Suprapubic skin (tissue), 4 donors: ENCODE data around the gene GPHB5. TPM values are rescaled to one million over a fixed set of nuclear protein-coding genes. Genes with fewer than 3 reads are reported as not detected.

Experiments
- DNase-seq, 2 donors: peaks; one replicate each; pipeline ENCODE4 v3.0.0-alpha.2; 2019; ENCODE audit warnings: low spot score in 2 of 2
- H3K27ac ChIP-seq: fragments of 200-600 bp; sonication (generic); one replicate; pipeline ENCODE4 v1.5.1; 2019
- H3K27me3 ChIP-seq: fragments of 200-600 bp; sonication (generic); one replicate; pipeline ENCODE4 v1.5.1; 2019
- H3K36me3 ChIP-seq: fragments of 200-600 bp; sonication (generic); one replicate; pipeline ENCODE4 v1.5.1; 2019
- H3K4me1 ChIP-seq: fragments of 200-600 bp; sonication (generic); one replicate; pipeline ENCODE4 v1.5.1; 2019
- H3K4me3 ChIP-seq: fragments of 200-600 bp; sonication (generic); one replicate; pipeline ENCODE4 v1.5.1; 2019; ENCODE audit warnings: mild to moderate bottlenecking
- H3K9me3 ChIP-seq: fragments of 200-600 bp; sonication (generic); one replicate; pipeline ENCODE4 v1.5.1; 2019
- CTCF ChIP-seq, 2 donors: fragments of 200-600 bp in 1 of 2; fragments of 450-650 bp in 1 of 2; sonication (generic) in 1 of 2; IDR thresholded peaks; one replicate each; pipeline ENCODE4 v1.5.1; 2016 to 2019; ENCODE audit warnings: antibody characterized with exemption in 2 of 2, mild to moderate bottlenecking in 1 of 2, moderate library complexity in 1 of 2
- EP300 ChIP-seq: sonication (generic); formaldehyde crosslinking; IDR thresholded peaks from one replicate; pipeline ENCODE4 v1.6.1; 2017; ENCODE audit warnings: antibody characterized with exemption
- POLR2A ChIP-seq, 2 donors: fragments of 450-650 bp; IDR thresholded peaks; one replicate each; pipeline ENCODE4 v1.6.1; 2017; ENCODE audit warnings: antibody characterized with exemption in 2 of 2, mild to moderate bottlenecking in 2 of 2, moderate library complexity in 2 of 2
- POLR2AphosphoS5 ChIP-seq, 3 donors: sonication (generic); formaldehyde crosslinking; IDR thresholded peaks; one replicate each; pipeline ENCODE4 v1.6.1; 2017; ENCODE audit warnings: antibody characterized with exemption in 3 of 3
- WGBS: methylation state at CpG from one replicate; pipeline ENCODE4 v1.1.5; 2018; 5-methylcytosine and 5-hydroxymethylcytosine counted together
- total RNA-seq, 4 donors: library from RNA; depleted of rRNA; stranded (reverse); fragments of >200 nt; gene quantifications; one replicate each; pipeline ENCODE4 v1.1.0, GENCODE V29; 2016

Gene GPHB5
- total RNA-seq, 4 donors from 2014 or later, result not detected

- H3K27me3 ChIP-seq, result no peaks in the 10 kb centered on the region
- H3K4me1 ChIP-seq, result no peaks in the 10 kb centered on the region
- no peak overlapping the region for H3K4me3 ChIP-seq
- no peaks in the 10 kb centered on the region for H3K36me3 ChIP-seq
- H3K27ac ChIP-seq, result no peak overlapping the region
- H3K9me3 ChIP-seq, result no peaks in the 10 kb centered on the region
- no peak for DNase-seq
- TF ChIP-seq EP300, result no peak
- TF ChIP-seq POLR2AphosphoS5 (IDR thresholded peaks at IDR 0.05), result no peak
- TF ChIP-seq CTCF (IDR thresholded peaks at IDR 0.05), result no peak
- no peak for TF ChIP-seq POLR2A (IDR thresholded peaks at IDR 0.05)
- WGBS, result 91% methylated on average over 2 of the region's 2 CpGs
Measured at GRCh38 chr14:63292805-63293204, 25.9 kb downstream of the GPHB5 start.

- no peak for DNase-seq
- Histone ChIP-seq H3K4me1 (no peaks in the 10 kb centered on the region), H3K9me3 (no peaks in the 10 kb centered on the region), H3K27ac (no peak overlapping the region), H3K4me3 (no peak overlapping the region), H3K27me3 (no peaks in the 10 kb centered on the region), H3K36me3 (no peaks in the 10 kb centered on the region)
- WGBS, result 74% methylated on average over 12 of the region's 12 CpGs
- TF ChIP-seq CTCF (IDR thresholded peaks at IDR 0.05) (no peak), POLR2A (IDR thresholded peaks at IDR 0.05) (no peak), EP300 (no peak), POLR2AphosphoS5 (IDR thresholded peaks at IDR 0.05) (no peak)
Measured at GRCh38 chr14:63290741-63291430, 27.8 kb downstream of the GPHB5 start.

DNA sequence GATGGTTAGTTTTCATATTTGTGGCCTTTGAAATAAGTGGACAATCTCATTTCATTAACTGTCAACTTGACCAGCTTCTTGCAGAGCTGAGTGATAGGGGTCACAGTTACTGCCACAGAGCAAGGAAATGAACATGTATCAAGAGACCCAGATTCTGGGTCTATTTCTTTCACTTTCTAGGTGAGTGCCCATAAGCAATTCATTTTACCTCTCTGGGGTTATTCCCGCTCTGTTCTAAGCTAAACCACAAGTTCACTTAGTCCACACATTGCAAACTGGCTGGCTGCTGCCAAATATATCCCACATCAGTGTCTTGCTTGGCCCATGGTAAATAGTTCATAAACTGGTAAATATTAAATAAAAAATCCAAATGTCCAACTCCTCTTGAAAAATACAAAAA lies 29.9 kb downstream of the GPHB5 start:
- no peaks in the 10 kb centered on the region for H3K4me1 ChIP-seq
- no peak for DNase-seq
- 72% methylated on average over 1 of the region's 1 CpG for WGBS
- H3K27me3 ChIP-seq, result no peaks in the 10 kb centered on the region
- H3K4me3 ChIP-seq, result no peak overlapping the region
- no peak for TF ChIP-seq POLR2AphosphoS5 (IDR thresholded peaks at IDR 0.05)
- TF ChIP-seq CTCF (IDR thresholded peaks at IDR 0.05), result no peak
- TF ChIP-seq POLR2A (IDR thresholded peaks at IDR 0.05), result no peak
- TF ChIP-seq EP300, result no peak
- no peak overlapping the region for H3K27ac ChIP-seq
- no peaks in the 10 kb centered on the region for H3K36me3 ChIP-seq
- H3K9me3 ChIP-seq, result no peaks in the 10 kb centered on the region

DNA sequence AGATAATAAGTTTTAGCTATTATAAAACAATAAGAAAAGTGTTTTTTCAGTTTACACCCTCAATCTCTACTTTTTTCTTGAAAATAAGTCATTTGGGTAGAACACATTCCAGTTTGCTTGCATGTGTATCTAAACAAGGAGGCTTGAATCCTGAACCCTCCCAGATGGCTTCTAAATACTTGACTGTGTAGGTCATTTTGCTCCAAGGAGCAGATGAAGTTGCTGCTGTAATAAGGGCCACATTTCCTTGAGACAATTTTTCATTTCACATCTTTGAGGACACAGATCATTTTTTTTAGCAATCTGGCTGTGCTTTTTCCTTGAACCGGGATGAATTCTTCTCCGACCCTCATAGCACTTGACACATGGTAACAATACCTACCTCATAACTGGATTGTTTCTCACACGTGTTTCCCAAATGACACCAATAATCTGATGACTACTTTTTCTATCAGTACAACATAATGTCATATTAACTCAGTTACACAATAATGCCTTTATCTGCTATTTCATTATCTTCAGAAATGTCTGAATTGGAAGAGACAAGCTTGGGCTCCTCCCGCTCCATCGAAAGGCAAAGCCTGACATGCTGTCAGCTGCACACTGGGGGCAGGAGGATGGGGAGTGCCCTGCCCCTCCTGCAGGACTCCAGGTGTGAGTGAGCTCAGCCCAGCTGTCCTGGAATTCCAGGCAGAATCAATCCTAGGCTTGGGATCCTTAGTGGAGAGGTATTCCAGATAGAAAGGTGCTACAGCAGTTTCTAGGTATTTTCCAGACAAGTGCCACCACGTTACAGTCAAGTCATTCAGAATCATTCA lies 30.9 kb downstream of the GPHB5 start:
- no peak overlapping the region for H3K27ac ChIP-seq
- no peaks in the 10 kb centered on the region for H3K27me3 ChIP-seq
- TF ChIP-seq CTCF (IDR thresholded peaks at IDR 0.05) (no peak), POLR2A (IDR thresholded peaks at IDR 0.05) (no peak), EP300 (no peak), POLR2AphosphoS5 (IDR thresholded peaks at IDR 0.05) (no peak)
- no peaks in the 10 kb centered on the region for H3K9me3 ChIP-seq
- H3K4me3 ChIP-seq, result no peak overlapping the region
- H3K36me3 ChIP-seq, result no peaks in the 10 kb centered on the region
- H3K4me1 ChIP-seq, result no peaks in the 10 kb centered on the region
- 42% methylated on average over 6 of the region's 6 CpGs for WGBS
- DNase-seq, result no peak

- H3K27me3 ChIP-seq, result no peaks in the 10 kb centered on the region
- H3K4me3 ChIP-seq, result no peak overlapping the region
- DNase-seq, result no peak
- 85% methylated on average over 2 of the region's 2 CpGs for WGBS
- no peaks in the 10 kb centered on the region for H3K4me1 ChIP-seq
- H3K9me3 ChIP-seq, result no peaks in the 10 kb centered on the region
- no peak overlapping the region for H3K27ac ChIP-seq
- no peaks in the 10 kb centered on the region for H3K36me3 ChIP-seq
- TF ChIP-seq CTCF (IDR thresholded peaks at IDR 0.05) (no peak), POLR2A (IDR thresholded peaks at IDR 0.05) (no peak), EP300 (no peak), POLR2AphosphoS5 (IDR thresholded peaks at IDR 0.05) (no peak)
Measured at GRCh38 chr14:63286071-63286470, 32.7 kb downstream of the GPHB5 start.
